ENCODE results near the gene C2CD2.

DNA sequence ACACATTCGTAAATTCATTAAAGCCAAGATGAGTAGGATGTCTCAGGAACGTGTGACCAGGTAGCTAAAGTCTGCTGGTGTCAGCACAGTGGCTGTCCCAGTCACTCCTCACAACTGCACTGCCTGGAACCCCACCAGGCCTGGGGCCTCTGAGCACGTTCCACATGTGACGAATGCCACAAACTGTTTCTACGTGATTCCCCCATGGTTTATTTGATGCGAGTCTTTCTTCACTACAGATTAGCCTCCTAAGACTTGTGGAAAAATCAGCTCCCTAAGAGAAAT, 107.8 kb downstream of the C2CD2 start:
- TF ChIP-seq, protein P1, sequence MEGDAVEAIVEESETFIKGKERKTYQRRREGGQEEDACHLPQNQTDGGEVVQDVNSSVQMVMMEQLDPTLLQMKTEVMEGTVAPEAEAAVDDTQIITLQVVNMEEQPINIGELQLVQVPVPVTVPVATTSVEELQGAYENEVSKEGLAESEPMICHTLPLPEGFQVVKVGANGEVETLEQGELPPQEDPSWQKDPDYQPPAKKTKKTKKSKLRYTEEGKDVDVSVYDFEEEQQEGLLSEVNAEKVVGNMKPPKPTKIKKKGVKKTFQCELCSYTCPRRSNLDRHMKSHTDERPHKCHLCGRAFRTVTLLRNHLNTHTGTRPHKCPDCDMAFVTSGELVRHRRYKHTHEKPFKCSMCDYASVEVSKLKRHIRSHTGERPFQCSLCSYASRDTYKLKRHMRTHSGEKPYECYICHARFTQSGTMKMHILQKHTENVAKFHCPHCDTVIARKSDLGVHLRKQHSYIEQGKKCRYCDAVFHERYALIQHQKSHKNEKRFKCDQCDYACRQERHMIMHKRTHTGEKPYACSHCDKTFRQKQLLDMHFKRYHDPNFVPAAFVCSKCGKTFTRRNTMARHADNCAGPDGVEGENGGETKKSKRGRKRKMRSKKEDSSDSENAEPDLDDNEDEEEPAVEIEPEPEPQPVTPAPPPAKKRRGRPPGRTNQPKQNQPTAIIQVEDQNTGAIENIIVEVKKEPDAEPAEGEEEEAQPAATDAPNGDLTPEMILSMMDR (IDR thresholded peaks at IDR 0.05) = no peak
- TF ChIP-seq POLR2A (IDR thresholded peaks at IDR 0.05) (no peak), EP300 (IDR thresholded peaks at IDR 0.05) (no peak), POLR2AphosphoS5 (IDR thresholded peaks at IDR 0.05) (no peak)

All from suprapubic skin (tissue), 4 donors.